ENCODE results near the gene HIBCH. TPM values are rescaled to one million over a fixed set of nuclear protein-coding genes. Genes with fewer than 3 reads are reported as not detected.
"Not testable (repeated sequence)": the region's sequence is repeated elsewhere in the genome, so short reads cannot be mapped to it uniquely, and the experiment has no call there.

HIBCH gene
- 10 to 100 TPM; 51.4 to 66.1 TPM for total RNA-seq
- long read RNA-seq, transcript HIBCH-202 (13 exons, 2,463 nt) = minor isoform, 11 of 186 reads
- long read RNA-seq, transcript HIBCH-201 (14 exons, 1,939 nt) = major isoform, 149 of 186 reads
- long read RNA-seq, partial matches to known transcripts = 5 of 186 reads
- long read RNA-seq, other reads (novel, unspliced or antisense) = 21 of 186 reads

- intact Hi-C loops (cut with DNase I, micrococcal nuclease) = no loop called here
- DNase-seq = peak; percentile 99
- peak; percentile 96 for ATAC-seq
Measured at GRCh38 chr2:190319555-190320498, at the start of gene HIBCH. Gene HIBCH (minus strand): TSS chr2:190319826. CDS start chr2:190319750, 76 bp downstream.

GRCh38 chr2:190367091-190367490 lies 47.5 kb upstream of the HIBCH start:
- DNase-seq = no peak
- ATAC-seq = no peak
- intact Hi-C loops (cut with DNase I, micrococcal nuclease) = no loop called here

- intact Hi-C loops (cut with DNase I, micrococcal nuclease) = no loop called here
- no peak for ATAC-seq
- no peak for DNase-seq
Measured at GRCh38 chr2:190366248-190366753, 46.7 kb upstream of the HIBCH start.

- ATAC-seq = no peak
- intact Hi-C loops (cut with DNase I, micrococcal nuclease) = no loop called here
- no peak for DNase-seq
Measured at GRCh38 chr2:190365499-190366204, 46.0 kb upstream of the HIBCH start.

- intact Hi-C loops (cut with DNase I, micrococcal nuclease) = no loop called here
- DNase-seq (no peak), ATAC-seq (no peak)
Measured at GRCh38 chr2:190362894-190363293, 43.3 kb upstream of the HIBCH start.

- DNase-seq (no peak), ATAC-seq (no peak)
- intact Hi-C loops (cut with DNase I, micrococcal nuclease) = no loop called here
Measured at GRCh38 chr2:190361572-190361971, 41.9 kb upstream of the HIBCH start.

GRCh38 chr2:190360965-190361364 lies 41.3 kb upstream of the HIBCH start:
- ATAC-seq (no peak), DNase-seq (no peak)
- intact Hi-C loops (cut with DNase I, micrococcal nuclease) = no loop called here

- intact Hi-C loops (cut with DNase I, micrococcal nuclease) = no loop called here
- no peak for ATAC-seq
- DNase-seq = no peak
Measured at GRCh38 chr2:190360561-190360960, 40.9 kb upstream of the HIBCH start.

GRCh38 chr2:190358655-190359448 lies 39.2 kb upstream of the HIBCH start:
- intact Hi-C loops (cut with DNase I, micrococcal nuclease); ATAC-seq; DNase-seq: not testable (repeated sequence)

- ATAC-seq (no peak), DNase-seq (no peak)
- intact Hi-C loops (cut with DNase I, micrococcal nuclease) = no loop called here
Measured at GRCh38 chr2:190357600-190357999, 38.0 kb upstream of the HIBCH start.

GRCh38 chr2:190355968-190356644 lies 36.5 kb upstream of the HIBCH start:
- no peak for DNase-seq
- ATAC-seq = peak; percentile 55
- intact Hi-C loops (cut with DNase I, micrococcal nuclease) = no loop called here

- ATAC-seq (no peak), DNase-seq (no peak)
- intact Hi-C loops (cut with DNase I, micrococcal nuclease) = no loop called here
Measured at GRCh38 chr2:190354003-190354690, 34.5 kb upstream of the HIBCH start.

GRCh38 chr2:190353537-190353899 lies 33.9 kb upstream of the HIBCH start:
- DNase-seq (no peak), ATAC-seq (no peak)
- intact Hi-C loops (cut with DNase I, micrococcal nuclease) = no loop called here

GRCh38 chr2:190352668-190353536 lies 33.3 kb upstream of the HIBCH start:
- ATAC-seq (peak; percentile 36), DNase-seq (no peak)
- intact Hi-C loops (cut with DNase I, micrococcal nuclease) = no loop called here

- ATAC-seq (peak; percentile 80), DNase-seq (no peak)
- intact Hi-C loops (cut with DNase I, micrococcal nuclease) = no loop called here
Measured at GRCh38 chr2:190351955-190352354, 32.3 kb upstream of the HIBCH start.

GRCh38 chr2:190350371-190350770 lies 30.7 kb upstream of the HIBCH start:
- intact Hi-C loops (cut with DNase I, micrococcal nuclease) = no loop called here
- ATAC-seq (no peak), DNase-seq (no peak)

All from left colon (tissue), 2 donors.